H1 (cell line): ENCODE data around the gene ADAMTS16. TPM values are rescaled to one million over a fixed set of nuclear protein-coding genes. Genes with fewer than 3 reads are reported as not detected.

Source experiments
- CTCF ChIA-PET: fragments of 300-600 bp; sonication (Branson Sonifier 250); formaldehyde crosslinking; loops from one replicate; lab custom pipeline; 2021; ENCODE audit not compliant: partially characterized antibody; lab: Charles Lee
- POLR2A ChIA-PET: fragments of 300-600 bp; sonication (Branson Sonifier 250); formaldehyde crosslinking; loops from one replicate; lab custom pipeline; 2021; ENCODE audit warnings: inconsistent platforms; ENCODE audit not compliant: partially characterized antibody; lab: Charles Lee
- DNase-seq, 2 experiments: peaks; one replicate each; pipeline versions ENCODE4 v3.0.0 to v3.0.0-alpha.2; 2010 to 2022; ENCODE audit warnings: low spot score in 2 of 2, low read depth in 1 of 2, mixed read lengths in 1 of 2
- FAIRE-seq: peaks from 2 replicates; lab custom pipeline; 2011; peaks lifted over from hg19 to GRCh38; lab: Jason Lieb, UNC
- H2AFZ ChIP-seq: 2 replicates; pipeline ENCODE4 v1.8.1; 2012; ENCODE audit warnings: low read length, inconsistent platforms
- H2AK5ac ChIP-seq: 2 replicates; pipeline ENCODE4 v1.6.1; 2013; ENCODE audit warnings: low read depth, low read length
- H2BK120ac ChIP-seq: replicated peaks from 2 replicates; pipeline ENCODE3; 2013; ENCODE audit warnings: low read depth, low read length, inconsistent platforms
- H2BK12ac ChIP-seq: 2 replicates; pipeline ENCODE4 v1.6.1; 2013; ENCODE audit warnings: low read depth, low read length
- H2BK15ac ChIP-seq: 2 replicates; pipeline ENCODE4 v1.6.1; 2013; ENCODE audit warnings: low read length
- H2BK20ac ChIP-seq: 2 replicates; pipeline ENCODE4 v1.6.1; 2013; ENCODE audit warnings: low read length
- H2BK5ac ChIP-seq: 2 replicates; pipeline ENCODE4 v1.6.1; 2013; ENCODE audit warnings: low read depth, low read length
- H3K14ac ChIP-seq: 2 replicates; pipeline ENCODE4 v1.6.1; 2013; ENCODE audit warnings: inconsistent platforms; ENCODE audit not compliant: insufficient read length
- H3K18ac ChIP-seq: 2 replicates; pipeline ENCODE4 v1.6.1; 2013; ENCODE audit warnings: low read length; ENCODE audit errors: extremely low read depth
- H3K23ac ChIP-seq: 2 replicates; pipeline ENCODE4 v1.6.1; 2013; ENCODE audit warnings: inconsistent platforms; ENCODE audit not compliant: insufficient read length
- H3K23me2 ChIP-seq: 2 replicates; pipeline ENCODE4 v1.6.1; 2013; ENCODE audit warnings: low read depth, low read length
- H3K27ac ChIP-seq: 2 replicates; pipeline ENCODE4 v1.6.1; 2011; ENCODE audit warnings: low read depth, low read length, inconsistent platforms
- H3K27me3 ChIP-seq, 4 experiments: replicated peaks in 1 of 4; 1 replicate in 1 of 4; 2 replicates in 3 of 4; pipeline versions ENCODE4 v1.6.1 to v1.8.1; 2011 to 2013; ENCODE audit warnings: low read length in 3 of 4, mild to moderate bottlenecking in 3 of 4, inconsistent platforms in 2 of 4, mixed read lengths in 2 of 4, moderate library complexity in 1 of 4; ENCODE audit not compliant: control insufficient read depth in 3 of 4, insufficient read depth in 3 of 4; ENCODE audit errors: extremely low read depth in 1 of 4
- H3K36me3 ChIP-seq, 4 experiments: 2 replicates each; pipeline versions ENCODE4 v1.6.1 to v1.8.1; 2011 to 2013; ENCODE audit warnings: mild to moderate bottlenecking in 4 of 4, low read length in 3 of 4, moderate library complexity in 2 of 4, control low read depth in 1 of 4, inconsistent platforms in 1 of 4; ENCODE audit not compliant: insufficient read depth in 4 of 4, control insufficient read depth in 2 of 4
- H3K4ac ChIP-seq: replicated peaks from 2 replicates; pipeline ENCODE3; 2013; ENCODE audit warnings: low read length, low read depth, mixed read lengths, inconsistent platforms; ENCODE audit not compliant: insufficient read length
- H3K4me1 ChIP-seq, 4 experiments: replicated peaks in 1 of 4; 1 replicate in 1 of 4; 2 replicates in 3 of 4; pipeline versions ENCODE4 v1.6.1 to v1.8.1; 2011 to 2013; ENCODE audit warnings: low read length in 3 of 4, inconsistent platforms in 2 of 4, mixed read lengths in 1 of 4; ENCODE audit not compliant: insufficient read depth in 4 of 4, control insufficient read depth in 3 of 4
- H3K4me2 ChIP-seq, 2 experiments: 2 replicates each; pipeline versions ENCODE4 v1.6.1 to v1.8.1; 2011 to 2013; ENCODE audit warnings: low read depth in 2 of 2, low read length in 2 of 2, control low read depth in 1 of 2, inconsistent platforms in 1 of 2, mild to moderate bottlenecking in 1 of 2; ENCODE audit not compliant: insufficient read depth in 1 of 2
- H3K4me3 ChIP-seq, 4 experiments: fragments of 200-600, 300-600 bp in 1 of 4; sonication (generic), shearing (Covaris generic), sonication (Bioruptor Twin) in 1 of 4; 2 replicates each; pipeline versions ENCODE4 v1.5.1 to v1.8.1; 2011 to 2016; ENCODE audit warnings: low read length in 4 of 4, low read depth in 3 of 4, control low read depth in 2 of 4, inconsistent platforms in 2 of 4, mild to moderate bottlenecking in 2 of 4, mixed read lengths in 1 of 4, moderate library complexity in 1 of 4; ENCODE audit not compliant: insufficient read depth in 2 of 4; ENCODE audit errors: extremely low read depth in 1 of 4
- H3K56ac ChIP-seq: replicated peaks from 2 replicates; pipeline ENCODE3; 2013; ENCODE audit warnings: low read depth, mild to moderate bottlenecking, mixed read lengths, low read length, inconsistent platforms; ENCODE audit not compliant: insufficient read length
- H3K79me1 ChIP-seq: 2 replicates; pipeline ENCODE4 v1.6.1; 2013; ENCODE audit warnings: low read depth, low read length, control low read depth
- H3K79me2 ChIP-seq, 2 experiments: 2 replicates each; pipeline versions ENCODE4 v1.6.1 to v1.8.1; 2012 to 2013; ENCODE audit warnings: low read length in 2 of 2, mild to moderate bottlenecking in 2 of 2, inconsistent platforms in 1 of 2; ENCODE audit not compliant: insufficient read depth in 2 of 2, control insufficient read depth in 1 of 2
- H3K9ac ChIP-seq, 4 experiments: replicated peaks in 1 of 4; 1 replicate in 1 of 4; 2 replicates in 3 of 4; pipeline versions ENCODE4 v1.6.1 to v1.8.1; 2011 to 2013; ENCODE audit warnings: low read depth in 3 of 4, low read length in 3 of 4, control low read depth in 2 of 4, mild to moderate bottlenecking in 2 of 4, moderate library complexity in 2 of 4, inconsistent platforms in 1 of 4; ENCODE audit errors: extremely low read depth in 1 of 4
- H3K9me3 ChIP-seq, 2 experiments: 2 replicates each; pipeline versions ENCODE4 v1.6.1 to v1.8.1; 2012 to 2013; ENCODE audit warnings: mild to moderate bottlenecking in 2 of 2, moderate library complexity in 2 of 2, control low read depth in 1 of 2, inconsistent platforms in 1 of 2, low read depth in 1 of 2, low read length in 1 of 2, mixed read lengths in 1 of 2; ENCODE audit not compliant: insufficient read depth in 2 of 2
- H4K20me1 ChIP-seq, 2 experiments: replicated peaks in 1 of 2; 2 replicates each; pipeline versions ENCODE3 to v1.8.1; 2011 to 2013; ENCODE audit warnings: inconsistent platforms in 2 of 2, low read length in 2 of 2, mild to moderate bottlenecking in 1 of 2; ENCODE audit not compliant: insufficient read depth in 2 of 2, control insufficient read depth in 1 of 2
- H4K5ac ChIP-seq: 2 replicates; pipeline ENCODE4 v1.6.1; 2013; ENCODE audit warnings: low read length, low read depth, mixed read lengths, inconsistent platforms; ENCODE audit not compliant: insufficient read length
- H4K8ac ChIP-seq: 2 replicates; pipeline ENCODE4 v1.8.0; 2013; ENCODE audit warnings: mild to moderate bottlenecking, moderate library complexity, low read length, inconsistent platforms; ENCODE audit not compliant: insufficient read depth; ENCODE audit errors: extremely low read depth
- H4K91ac ChIP-seq: replicated peaks from 2 replicates; pipeline ENCODE3; 2013; ENCODE audit warnings: low read length, mixed read lengths, inconsistent platforms; ENCODE audit not compliant: insufficient read length
- E2F6 ChIP-seq: IDR thresholded peaks from 2 replicates; pipeline ENCODE4 v1.6.1; 2012; ENCODE audit warnings: inconsistent platforms
- HDAC6 ChIP-seq: IDR thresholded peaks from one replicate; pipeline ENCODE4 v1.7.1; 2012; ENCODE audit warnings: low read depth, mild to moderate bottlenecking, inconsistent platforms, low read length, moderate library complexity
- JUND ChIP-seq: IDR thresholded peaks from 2 replicates; pipeline ENCODE4 v1.6.1; 2011; ENCODE audit warnings: mild to moderate bottlenecking, improper control_type of control experiment, low read length
- NANOG ChIP-seq: IDR thresholded peaks from 2 replicates; pipeline ENCODE4 v1.6.1; 2011; ENCODE audit warnings: low read length, low read depth, mild to moderate bottlenecking, inconsistent platforms; ENCODE audit not compliant: insufficient read depth, poor library complexity, severe bottlenecking
- POLR2AphosphoS5 ChIP-seq: IDR thresholded peaks from 2 replicates; pipeline ENCODE4 v1.6.1; 2011; ENCODE audit warnings: low read depth, low read length
- SAP30 ChIP-seq: fragments of 300-600 bp; sonication (generic); IDR thresholded peaks from 2 replicates; pipeline ENCODE4 v1.7.1; 2012; ENCODE audit warnings: low read length, moderate library complexity, mild to moderate bottlenecking, inconsistent platforms; ENCODE audit not compliant: insufficient read depth, insufficient replicate concordance
- SP2 ChIP-seq: IDR thresholded peaks from 2 replicates; pipeline ENCODE4 v1.6.1; 2012; ENCODE audit warnings: mild to moderate bottlenecking, low read length, inconsistent platforms
- TBP ChIP-seq: IDR thresholded peaks from 2 replicates; pipeline ENCODE4 v1.6.1; 2011; ENCODE audit warnings: low read depth, low read length, improper control_type of control experiment
- ZNF274 ChIP-seq: IDR thresholded peaks from 2 replicates; pipeline ENCODE4 v1.7.0; 2012; ENCODE audit warnings: low read length, borderline replicate concordance; ENCODE audit errors: extremely low read depth
- WGBS, 2 experiments: shearing (Covaris generic) in 1 of 2; methylation state at CpG; one replicate each; pipeline versions ENCODE4 v1.1.6 to v1.1.7; 2013 to 2015; ENCODE audit warnings: low lambda C conversion rate in 2 of 2, mixed read lengths in 2 of 2, inconsistent platforms in 1 of 2, low coverage in 1 of 2, missing lambda C conversion rate in 1 of 2; ENCODE audit not compliant: insufficient replicate concordance in 2 of 2, insufficient coverage in 1 of 2, insufficient read length in 1 of 2; ENCODE audit errors: extremely low coverage in 1 of 2, missing lambda C conversion rate in 1 of 2; 5-methylcytosine and 5-hydroxymethylcytosine counted together
- polyA plus RNA-seq, 7 experiments: library from polyadenylated mRNA; depleted of rRNA in 3 of 7; stranded (reverse) in 5 of 7; unstranded in 2 of 7; fragments of >200 nt in 5 of 7; fragments of 200-250 nt in 2 of 7; gene quantifications; 1 replicate in 5 of 7; 2 replicates in 1 of 7; 4 replicates in 1 of 7; pipeline versions ENCODE4 v1.2.1 to v1.2.3, GENCODE V29; 2011 to 2013; ENCODE audit warnings: missing spikeins in 2 of 7, mixed read lengths in 2 of 7
- total RNA-seq: library from RNA; stranded (reverse); fragmentation: NEBNext Ultra II Directional; extraction: Animal tissue kit (Norgen Biotek cat#: 25700); gene quantifications from 2 replicates; pipeline ENCODE4 v1.2.1, GENCODE V29; 2021

The ADAMTS16 gene
- total and polyA plus RNA-seq, 2 of the 8 experiments (the other 6 are each of a cell fraction or from before 2014, with no cell fraction given): 3.7 to 16.0 TPM

GRCh38 chr5:5318426-5319190 lies 178.5 kb downstream of the ADAMTS16 start:
- H3K9me3 ChIP-seq: no peaks in the 10 kb centered on the region
- no peaks in the 10 kb centered on the region for H3K36me3 ChIP-seq
- no peak overlapping the region for H3K23ac ChIP-seq
- ChIA-PET POLR2A (no interaction called here), CTCF (interaction anchor here (0.7 to 1.3 kb wide), 3 partner anchors 100 to 120 kb away, joined by 3 to 4 read pairs (median 3); no protein-coding TSS in a partner anchor)
- FAIRE-seq: no peak
- no peaks in the 10 kb centered on the region; the same call in 1 of the 2 replicates for H3K79me1 ChIP-seq
- H3K4ac ChIP-seq: no peak overlapping the region
- H4K20me1 ChIP-seq: no peaks in the 10 kb centered on the region
- H3K23me2 ChIP-seq: no peaks in the 10 kb centered on the region
- H3K56ac ChIP-seq: no peak overlapping the region
- peak overlapping the region; percentile 75; the same call in 1 of the 2 replicates for H2AK5ac ChIP-seq
- no peak overlapping the region for H4K5ac ChIP-seq
- H3K9ac ChIP-seq: no peak overlapping the region
- no peak overlapping the region; the same call in 1 of the 2 replicates for H2BK15ac ChIP-seq
- no peak overlapping the region for H4K91ac ChIP-seq
- H2BK120ac ChIP-seq: no peak overlapping the region
- H3K27me3 ChIP-seq: no peaks in the 10 kb centered on the region
- no peak overlapping the region; the same call in 1 of the 2 replicates for H2BK12ac ChIP-seq
- no peak overlapping the region for H3K18ac ChIP-seq
- no peak overlapping the region for H3K14ac ChIP-seq
- DNase-seq: no peak
- H3K4me1 ChIP-seq: peaks cover 0 to 3% (median 0%) of the 10 kb centered on the region in 4 experiments; a peak in 3 of 7 replicates
- no peak overlapping the region for H4K8ac ChIP-seq
- no peak overlapping the region for H2BK5ac ChIP-seq
- H2AFZ ChIP-seq: no peak overlapping the region
- H3K27ac ChIP-seq: no peak overlapping the region
- no peak overlapping the region for H2BK20ac ChIP-seq
- H3K4me2 ChIP-seq: no peak overlapping the region
- WGBS, 2 experiments: 94% methylated on average over 18 of the region's 18 CpGs; no CpG with 5 or more reads in 1 of the 2 experiments
- H3K4me3 ChIP-seq: no peak overlapping the region
- H3K79me2 ChIP-seq: no peaks in the 10 kb centered on the region
- TF ChIP-seq NANOG (no peak), ZNF274 (no peak), TBP (no peak), HDAC6 (no peak), SAP30 (no peak), JUND (no peak), E2F6 (no peak), POLR2AphosphoS5 (no peak), SP2 (no peak)
